IMR-90 (cell line): Measurements from ENCODE around the gene GPR15LG. TPM values are rescaled to one million over a fixed set of nuclear protein-coding genes. Genes with fewer than 3 reads are reported as not detected.

Experiments used
- ATAC-seq: fragments of 200-7000 bp; cut with Tn5 transposase; 2 replicates; pipeline ENCODE4 v1.9.1; 2020; ENCODE audit warnings: low read depth, mild to moderate bottlenecking, moderate library complexity
- BruUV-seq: library from RNA; stranded (reverse); fragments of 400-500 nt; replicated peaks from 2 replicates; lab custom pipeline; 2021; lab: Mats Ljungman, UMichigan
- CTCF ChIA-PET: fragments of 300-600 bp; formaldehyde crosslinking; extraction: SDS; loops from one replicate; lab custom pipeline; 2021; ENCODE audit warnings: antibody characterized with exemption; lab: Yijun Ruan, JAX
- POLR2A ChIA-PET: fragments of 300-600 bp; sonication (Branson Sonifier 250); formaldehyde crosslinking; loops from one replicate; lab custom pipeline; 2022; ENCODE audit warnings: antibody characterized with exemption; ENCODE audit not compliant: unreplicated experiment; lab: Charles Lee
- DNase-seq: peaks from one replicate; pipeline ENCODE4 v3.0.0; 2013
- H2AFZ ChIP-seq: replicated peaks from 2 replicates; pipeline ENCODE3; 2013; ENCODE audit warnings: low read length, mild to moderate bottlenecking; ENCODE audit not compliant: poor library complexity
- H2AK5ac ChIP-seq: 2 replicates; pipeline ENCODE4 v1.6.1; 2013; ENCODE audit warnings: low read depth, low read length, inconsistent platforms
- H2AK9ac ChIP-seq: replicated peaks from 2 replicates; pipeline ENCODE3; 2013; ENCODE audit warnings: mild to moderate bottlenecking, low read depth, low read length, moderate library complexity; ENCODE audit not compliant: poor library complexity
- H2BK120ac ChIP-seq: 2 replicates; pipeline ENCODE4 v1.6.1; 2013; ENCODE audit warnings: low read depth, low read length, inconsistent platforms
- H2BK15ac ChIP-seq: 3 replicates; pipeline ENCODE4 v1.6.1; 2013; ENCODE audit warnings: low read depth, low read length, inconsistent platforms
- H2BK20ac ChIP-seq: 2 replicates; pipeline ENCODE4 v1.6.1; 2013; ENCODE audit warnings: low read depth, mild to moderate bottlenecking, inconsistent platforms, low read length, moderate library complexity
- H2BK5ac ChIP-seq: 2 replicates; pipeline ENCODE4 v1.6.1; 2013; ENCODE audit warnings: mild to moderate bottlenecking, low read depth, low read length, inconsistent platforms; ENCODE audit not compliant: poor library complexity, severe bottlenecking
- H3K14ac ChIP-seq: replicated peaks from 2 replicates; pipeline ENCODE4 v1.6.1; 2013; ENCODE audit warnings: low read depth, low read length, inconsistent platforms
- H3K18ac ChIP-seq: 2 replicates; pipeline ENCODE4 v1.6.1; 2013; ENCODE audit warnings: low read depth, low read length, control low read depth
- H3K23ac ChIP-seq: 2 replicates; pipeline ENCODE4 v1.6.1; 2013; ENCODE audit warnings: low read depth, low read length, inconsistent platforms
- H3K27ac ChIP-seq: 2 replicates; pipeline ENCODE4 v1.5.1; 2013; ENCODE audit warnings: mild to moderate bottlenecking, control low read depth, low read length; ENCODE audit not compliant: insufficient read depth
- H3K27me3 ChIP-seq: 2 replicates; pipeline ENCODE4 v1.6.1; 2013; ENCODE audit warnings: low read length; ENCODE audit not compliant: control insufficient read depth, insufficient read depth
- H3K36me3 ChIP-seq: 2 replicates; pipeline ENCODE4 v1.6.1; 2013; ENCODE audit warnings: low read length, mixed read lengths; ENCODE audit not compliant: control insufficient read depth, insufficient read depth
- H3K4ac ChIP-seq: 2 replicates; pipeline ENCODE4 v1.6.1; 2013; ENCODE audit warnings: low read depth, low read length, inconsistent platforms
- H3K4me1 ChIP-seq: 2 replicates; pipeline ENCODE4 v1.6.1; 2013; ENCODE audit warnings: low read length, mixed read lengths; ENCODE audit not compliant: control insufficient read depth, insufficient read depth
- H3K4me2 ChIP-seq: 2 replicates; pipeline ENCODE4 v1.6.1; 2013; ENCODE audit warnings: low read depth, mild to moderate bottlenecking, control low read depth, low read length, moderate library complexity
- H3K4me3 ChIP-seq: 2 replicates; pipeline ENCODE4 v1.5.1; 2013; ENCODE audit warnings: low read depth, mild to moderate bottlenecking, control low read depth, low read length, moderate library complexity; ENCODE audit not compliant: insufficient read depth
- H3K56ac ChIP-seq: 2 replicates; pipeline ENCODE4 v1.6.1; 2013; ENCODE audit warnings: low read length, inconsistent platforms; ENCODE audit not compliant: insufficient read depth; ENCODE audit errors: extremely low read depth
- H3K79me1 ChIP-seq, 2 experiments: 2 replicates each; pipeline ENCODE4 v1.6.1; 2013; ENCODE audit warnings: low read length in 2 of 2, inconsistent platforms in 1 of 2, low read depth in 1 of 2
- H3K9ac ChIP-seq: 2 replicates; pipeline ENCODE4 v1.6.1; 2013; ENCODE audit warnings: low read depth, low read length, control low read depth
- H3K9me1 ChIP-seq: 2 replicates; pipeline ENCODE4 v1.6.1; 2013; ENCODE audit warnings: low read length, inconsistent platforms; ENCODE audit not compliant: insufficient read depth
- H3K9me3 ChIP-seq: 2 replicates; pipeline ENCODE4 v1.6.1; 2013; ENCODE audit warnings: low read length; ENCODE audit not compliant: control insufficient read depth, insufficient read depth
- H4K20me1 ChIP-seq: 2 replicates; pipeline ENCODE4 v1.6.1; 2013; ENCODE audit warnings: low read length, inconsistent platforms; ENCODE audit not compliant: insufficient read depth
- H4K5ac ChIP-seq: 2 replicates; pipeline ENCODE4 v1.6.1; 2013; ENCODE audit warnings: mild to moderate bottlenecking, low read depth, low read length, control low read depth
- H4K8ac ChIP-seq, 2 experiments: 2 replicates each; pipeline ENCODE4 v1.6.1; 2013; ENCODE audit warnings: low read depth in 2 of 2, low read length in 2 of 2, control low read depth in 1 of 2, inconsistent platforms in 1 of 2
- H4K91ac ChIP-seq: 2 replicates; pipeline ENCODE4 v1.6.1; 2013; ENCODE audit warnings: low read depth, low read length, inconsistent platforms; ENCODE audit not compliant: insufficient read depth
- BHLHE40 ChIP-seq: fragments of 150-350 bp; IDR thresholded peaks from 2 replicates; pipeline ENCODE4 v1.6.1; 2016; ENCODE audit warnings: mild to moderate bottlenecking, low read depth, low read length
- CEBPB ChIP-seq: IDR thresholded peaks from 2 replicates; pipeline ENCODE4 v1.6.1; 2012; ENCODE audit warnings: low read depth, low read length, improper control_type of control experiment
- FOS ChIP-seq: fragments of 150-350 bp; IDR thresholded peaks from 2 replicates; pipeline ENCODE4 v1.6.1; 2016; ENCODE audit warnings: low read depth, low read length
- MAZ ChIP-seq: IDR thresholded peaks from 2 replicates; pipeline ENCODE4 v1.6.1; 2012; ENCODE audit warnings: low read depth, mild to moderate bottlenecking, low read length, improper control_type of control experiment, moderate library complexity, borderline replicate concordance
- RFX5 ChIP-seq: IDR thresholded peaks from 2 replicates; pipeline ENCODE4 v1.8.0; 2012; ENCODE audit warnings: low read depth, mild to moderate bottlenecking, low read length, moderate library complexity
- SMC3 ChIP-seq: fragments of 150-350 bp; IDR thresholded peaks from 2 replicates; pipeline ENCODE4 v1.6.1; 2016; ENCODE audit warnings: low read depth, mild to moderate bottlenecking, antibody characterized with exemption, low read length, moderate library complexity
- WGBS, 2 experiments: methylation state at CpG; one replicate each; pipeline versions ENCODE4 v1.1.5 to v1.1.7; 2013; ENCODE audit warnings: missing lambda C conversion rate in 2 of 2; ENCODE audit not compliant: insufficient read length in 1 of 2; ENCODE audit errors: extremely low coverage in 2 of 2; 5-methylcytosine and 5-hydroxymethylcytosine counted together
- dilution Hi-C: fragments of 300-500 bp; cut with HindIII; formaldehyde crosslinking; loops from one replicate; pipeline ENCODE4 v1.14.3; 2018; ENCODE audit warnings: low sequenced_read_pairs; ENCODE audit not compliant: unreplicated experiment
- in situ Hi-C: fragments of 300-500 bp; cut with MboI; formaldehyde crosslinking; loops from 3 replicates; pipeline ENCODE4 v1.14.3; 2019; ENCODE audit warnings: low sequenced_read_pairs, inconsistent platforms, mixed read lengths
- intact Hi-C: fragments of 100-400 bp; cut with micrococcal nuclease; formaldehyde crosslinking; loops from 2 replicates; pipeline ENCODE4 v1.10.0; 2022
- polyA plus RNA-seq, 3 experiments: library from polyadenylated mRNA; depleted of rRNA; stranded (reverse); fragments of >200 nt; gene quantifications; 2 replicates each; pipeline ENCODE4 v1.2.3, GENCODE V29; 2012; ENCODE audit warnings: low replicate concordance in 1 of 3
- total RNA-seq: library from RNA; depleted of rRNA; stranded (reverse); fragments of >200 nt; gene quantifications from 2 replicates; pipeline ENCODE4 v1.2.3, GENCODE V29; 2012

GPR15LG gene
- total and polyA plus RNA-seq, 2 of the 4 experiments (the other 2 are of a cell fraction) = not detected

GRCh38 chr10:84155521-84155920 lies 18.1 kb upstream of the GPR15LG start:
- no peaks in the 10 kb centered on the region for H3K4me1 ChIP-seq
- POLR2A ChIA-PET = no interaction called here

More at GRCh38 chr10:84155521-84155920, 18.1 kb upstream of the GPR15LG start:
- no peak overlapping the region for H4K91ac ChIP-seq
- in situ Hi-C loops (no loop called here), dilution Hi-C loops (no loop called here), intact Hi-C loops (no loop called here)
- no TSS peak for BruUV-seq
- H3K4ac ChIP-seq = no peak overlapping the region
- no peak overlapping the region for H3K14ac ChIP-seq
- no peak overlapping the region for H2BK120ac ChIP-seq
- no CpG with 5 or more reads among the region's 4 CpGs for WGBS, 2 experiments
- TF ChIP-seq CEBPB (no peak), BHLHE40 (no peak), RFX5 (no peak), SMC3 (no peak), MAZ (no peak), FOS (no peak)
- peaks cover 8% of the 10 kb centered on the region for H3K36me3 ChIP-seq
- no peak overlapping the region for H3K4me3 ChIP-seq
- no peak overlapping the region for H4K8ac ChIP-seq
- H3K18ac ChIP-seq = no peak overlapping the region
- H3K56ac ChIP-seq = no peak overlapping the region
- H3K4me2 ChIP-seq = no peak overlapping the region
- no peak overlapping the region for H4K5ac ChIP-seq
- CTCF ChIA-PET = interaction anchor here (0.6 to 0.7 kb wide), 3 partner anchors 15 to 260 kb away, joined by 3 to 4 read pairs (median 3); no protein-coding TSS in a partner anchor
- DNase-seq (no peak), ATAC-seq (no peak)
- no peak overlapping the region for H2BK5ac ChIP-seq
- no peaks in the 10 kb centered on the region for H4K20me1 ChIP-seq
- no peak overlapping the region for H2AK9ac ChIP-seq
- no peak overlapping the region for H2AFZ ChIP-seq
- H3K9me1 ChIP-seq = no peaks in the 10 kb centered on the region
- no peak overlapping the region for H2BK15ac ChIP-seq
- H2BK20ac ChIP-seq = no peak overlapping the region
- no peak overlapping the region for H3K27ac ChIP-seq
- no peaks in the 10 kb centered on the region for H3K9me3 ChIP-seq
- H3K79me1 ChIP-seq = no peaks in the 10 kb centered on the region; a peak in 1 of 4 replicates
- H3K23ac ChIP-seq = no peak overlapping the region
- H2AK5ac ChIP-seq = no peak overlapping the region
- no peak overlapping the region for H3K9ac ChIP-seq
- peaks cover 5% of the 10 kb centered on the region; the same call in 1 of the 2 replicates for H3K27me3 ChIP-seq
